Esophagus muscularis mucosa (tissue), 3 donors: ENCODE results near the gene FAM9B.

Experiments
- CTCF ChIP-seq, 3 experiments: fragments of 200-600 bp in 2 of 3; fragments of 450-650 bp in 1 of 3; sonication (generic) in 2 of 3; IDR thresholded peaks; one replicate each; pipeline ENCODE4 v1.5.1; 2017 to 2019; ENCODE audit warnings: antibody characterized with exemption in 3 of 3, mild to moderate bottlenecking in 2 of 3, moderate library complexity in 1 of 3
- POLR2A ChIP-seq: fragments of 450-650 bp; IDR thresholded peaks from one replicate; pipeline ENCODE4 v1.6.1; 2017; ENCODE audit warnings: antibody characterized with exemption, moderate library complexity, mild to moderate bottlenecking, low read depth
- POLR2AphosphoS5 ChIP-seq, 2 donors: sonication (generic); formaldehyde crosslinking; IDR thresholded peaks; one replicate each; pipeline ENCODE4 v1.6.1; 2017; ENCODE audit warnings: antibody characterized with exemption in 2 of 2

GRCh38 chrX:8984231-8984630, 49.7 kb downstream of the FAM9B start:
- TF ChIP-seq CTCF (IDR thresholded peaks at IDR 0.05) (no peak), POLR2A (no peak), POLR2AphosphoS5 (IDR thresholded peaks at IDR 0.05) (no peak)
